Colonic mucosa (tissue), 4 donors: ENCODE data around the gene SNX18. TPM values are rescaled to one million over a fixed set of nuclear protein-coding genes. Genes with fewer than 3 reads are reported as not detected.

Experiments
- DNase-seq: peaks from one replicate; pipeline ENCODE4 v3.0.0-alpha.2; 2020
- H3K27ac ChIP-seq: fragments of 200-600 bp; one replicate; pipeline ENCODE4 v1.8.0; 2021
- H3K27me3 ChIP-seq: fragments of 200-600 bp; one replicate; pipeline ENCODE4 v1.8.0; 2021
- H3K36me3 ChIP-seq: fragments of 200-600 bp; one replicate; pipeline ENCODE4 v1.8.0; 2021
- H3K4me1 ChIP-seq: fragments of 200-600 bp; one replicate; pipeline ENCODE4 v1.8.0; 2021; ENCODE audit warnings: mild to moderate bottlenecking
- H3K4me3 ChIP-seq: fragments of 200-600 bp; one replicate; pipeline ENCODE4 v1.8.0; 2021
- H3K9ac ChIP-seq, 2 donors: one replicate each; pipeline ENCODE4 v1.7.0; 2013; ENCODE audit warnings: control low read depth in 2 of 2, low read depth in 2 of 2, low read length in 2 of 2
- H3K9me3 ChIP-seq: fragments of 200-600 bp; one replicate; pipeline ENCODE4 v1.8.0; 2021
- intact Hi-C: fragments of 100-400 bp; cut with DNase I; formaldehyde crosslinking; loops from one replicate; pipeline ENCODE4 v1.14.1; 2022
- total RNA-seq, 2 donors: library from RNA; stranded (reverse); fragmentation: NEBNext Ultra II Directional in 1 of 2; extraction: Animal tissue kit (Norgen Biotek cat#: 25700) in 1 of 2; gene quantifications; one replicate each; pipeline ENCODE4 v1.2.1, GENCODE V29; 2021
- TF ChIP-seq, protein P1 (sequence below): fragments of 200-600 bp; IDR thresholded peaks from one replicate; pipeline ENCODE4 v1.8.0; 2022; ENCODE audit warnings: antibody characterized with exemption, mild to moderate bottlenecking
- donor health status: healthy.
- donor health status: DM: no; HTN: no; CAD: no.
- donor health status: DM: no; HTN: no; CAD: no.

The SNX18 gene
- total RNA-seq, 2 donors from 2014 or later, result 13.4 to 14.4 TPM

DNA sequence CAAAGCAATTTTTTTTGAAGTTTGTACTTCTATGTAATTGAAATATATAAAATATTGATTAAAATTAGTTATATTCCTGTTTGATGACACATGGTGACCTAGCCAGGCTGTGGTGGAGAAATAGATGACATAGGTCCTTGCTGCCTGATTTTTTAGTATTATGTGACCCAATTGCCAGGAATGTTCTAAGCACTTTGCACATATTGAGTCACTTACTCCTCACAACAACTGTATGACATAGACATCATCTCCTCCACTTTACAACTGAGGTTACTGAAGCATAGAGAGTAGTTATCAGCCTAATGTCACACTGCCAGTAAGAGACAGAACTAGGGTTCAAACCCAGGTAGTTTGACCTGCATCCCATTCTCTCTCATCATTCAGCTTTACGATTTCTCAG, 26.2 kb upstream of the SNX18 start:
- intact Hi-C loops, result loop anchor here (5.0 kb wide), 1 partner anchor 249 kb away; no protein-coding TSS in a partner anchor

DNA sequence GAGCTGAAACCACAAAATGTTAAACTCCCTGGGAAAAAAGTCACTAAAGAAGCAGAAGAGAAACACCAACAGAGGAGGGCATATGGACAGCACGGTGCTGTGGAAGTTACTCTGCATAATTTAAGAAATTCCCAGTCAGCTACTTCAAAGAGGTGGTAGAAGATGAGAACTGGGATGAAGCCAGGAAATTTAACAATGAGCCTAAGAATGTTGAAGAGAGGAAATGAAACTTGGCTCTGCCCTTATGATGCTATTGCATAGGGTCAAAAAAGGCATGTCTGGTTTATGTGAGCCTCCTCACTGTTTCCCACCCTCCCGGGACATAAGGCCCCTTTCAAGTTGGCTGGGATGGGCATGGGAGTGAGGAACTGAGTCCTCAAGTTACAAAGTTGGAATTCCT, 25.4 kb upstream of the SNX18 start:
- Histone ChIP-seq H3K9me3 (no peaks in the 10 kb centered on the region), H3K9ac (no peak overlapping the region), H3K27me3 (no peaks in the 10 kb centered on the region), H3K36me3 (no peaks in the 10 kb centered on the region), H3K4me3 (no peak overlapping the region), H3K27ac (no peak overlapping the region), H3K4me1 (no peaks in the 10 kb centered on the region)
- TF ChIP-seq, protein P1, sequence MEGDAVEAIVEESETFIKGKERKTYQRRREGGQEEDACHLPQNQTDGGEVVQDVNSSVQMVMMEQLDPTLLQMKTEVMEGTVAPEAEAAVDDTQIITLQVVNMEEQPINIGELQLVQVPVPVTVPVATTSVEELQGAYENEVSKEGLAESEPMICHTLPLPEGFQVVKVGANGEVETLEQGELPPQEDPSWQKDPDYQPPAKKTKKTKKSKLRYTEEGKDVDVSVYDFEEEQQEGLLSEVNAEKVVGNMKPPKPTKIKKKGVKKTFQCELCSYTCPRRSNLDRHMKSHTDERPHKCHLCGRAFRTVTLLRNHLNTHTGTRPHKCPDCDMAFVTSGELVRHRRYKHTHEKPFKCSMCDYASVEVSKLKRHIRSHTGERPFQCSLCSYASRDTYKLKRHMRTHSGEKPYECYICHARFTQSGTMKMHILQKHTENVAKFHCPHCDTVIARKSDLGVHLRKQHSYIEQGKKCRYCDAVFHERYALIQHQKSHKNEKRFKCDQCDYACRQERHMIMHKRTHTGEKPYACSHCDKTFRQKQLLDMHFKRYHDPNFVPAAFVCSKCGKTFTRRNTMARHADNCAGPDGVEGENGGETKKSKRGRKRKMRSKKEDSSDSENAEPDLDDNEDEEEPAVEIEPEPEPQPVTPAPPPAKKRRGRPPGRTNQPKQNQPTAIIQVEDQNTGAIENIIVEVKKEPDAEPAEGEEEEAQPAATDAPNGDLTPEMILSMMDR, result no peak
- intact Hi-C loops, result loop anchor here (5.0 kb wide), 1 partner anchor 250 kb away; no protein-coding TSS in a partner anchor
- DNase-seq, result no peak

More for the DNA sequence above, 26.2 kb upstream of the SNX18 start:
- Histone ChIP-seq H3K9me3 (no peaks in the 10 kb centered on the region), H3K4me3 (no peak overlapping the region), H3K27me3 (no peaks in the 10 kb centered on the region), H3K36me3 (no peaks in the 10 kb centered on the region), H3K4me1 (no peaks in the 10 kb centered on the region), H3K27ac (no peak overlapping the region), H3K9ac (no peak overlapping the region)
- no peak for DNase-seq
- TF ChIP-seq, protein P1, result no peak

DNA sequence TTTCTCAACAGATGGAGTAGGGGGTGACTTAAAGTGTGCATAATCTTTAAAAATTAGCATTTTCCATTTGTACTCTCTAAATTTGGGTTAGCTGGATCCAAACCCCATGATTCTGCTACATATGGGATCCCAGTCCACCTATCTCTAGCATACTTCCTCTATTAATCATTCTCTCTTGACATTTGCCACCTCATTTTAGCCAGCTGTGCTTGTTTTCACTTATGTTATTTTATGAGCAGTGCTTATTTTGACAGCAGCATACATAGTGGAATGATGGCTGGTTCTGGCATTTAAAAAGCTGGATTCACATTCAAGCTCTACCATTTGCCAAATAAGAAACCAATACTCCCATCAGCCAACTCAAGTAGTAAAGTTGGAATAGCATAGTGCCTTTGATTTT, 22.5 kb upstream of the SNX18 start:
- H3K9ac ChIP-seq, result no peak overlapping the region
- H3K4me1 ChIP-seq, result no peaks in the 10 kb centered on the region
- H3K36me3 ChIP-seq, result no peaks in the 10 kb centered on the region
- H3K9me3 ChIP-seq, result no peaks in the 10 kb centered on the region
- DNase-seq, result no peak
- H3K27me3 ChIP-seq, result no peaks in the 10 kb centered on the region
- intact Hi-C loops, result no loop called here
- TF ChIP-seq, protein P1, result no peak
- H3K27ac ChIP-seq, result no peak overlapping the region
- no peak overlapping the region for H3K4me3 ChIP-seq

DNA sequence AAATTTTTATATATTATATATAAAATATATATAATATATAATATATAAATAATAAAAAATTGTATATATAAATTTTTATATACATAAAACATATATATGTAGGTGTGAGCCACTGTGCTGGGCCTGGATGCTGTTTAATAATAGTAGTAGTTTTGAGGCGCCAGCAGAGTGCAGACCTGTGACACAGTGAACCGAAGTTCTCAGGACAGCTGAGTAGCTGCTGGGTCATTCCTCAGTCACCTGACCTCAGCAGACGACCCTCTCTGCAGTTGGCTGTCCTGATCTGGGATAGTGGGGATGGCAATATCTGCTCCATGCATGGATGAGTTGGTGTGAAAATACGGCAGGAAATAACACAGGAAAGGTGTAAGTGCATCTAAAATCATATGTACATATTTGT, 3.3 kb upstream of the SNX18 start:
- Histone ChIP-seq H3K27me3 (no peaks in the 10 kb centered on the region), H3K9ac (no peak overlapping the region), H3K9me3 (no peaks in the 10 kb centered on the region), H3K36me3 (no peaks in the 10 kb centered on the region), H3K4me3 (no peak overlapping the region), H3K4me1 (no peaks in the 10 kb centered on the region), H3K27ac (no peak overlapping the region)
- DNase-seq, result no peak
- TF ChIP-seq, protein P1, result no peak
- intact Hi-C loops, result loop anchor here (10.0 kb wide), 1 partner anchor 631 kb away; no protein-coding TSS in a partner anchor

DNA sequence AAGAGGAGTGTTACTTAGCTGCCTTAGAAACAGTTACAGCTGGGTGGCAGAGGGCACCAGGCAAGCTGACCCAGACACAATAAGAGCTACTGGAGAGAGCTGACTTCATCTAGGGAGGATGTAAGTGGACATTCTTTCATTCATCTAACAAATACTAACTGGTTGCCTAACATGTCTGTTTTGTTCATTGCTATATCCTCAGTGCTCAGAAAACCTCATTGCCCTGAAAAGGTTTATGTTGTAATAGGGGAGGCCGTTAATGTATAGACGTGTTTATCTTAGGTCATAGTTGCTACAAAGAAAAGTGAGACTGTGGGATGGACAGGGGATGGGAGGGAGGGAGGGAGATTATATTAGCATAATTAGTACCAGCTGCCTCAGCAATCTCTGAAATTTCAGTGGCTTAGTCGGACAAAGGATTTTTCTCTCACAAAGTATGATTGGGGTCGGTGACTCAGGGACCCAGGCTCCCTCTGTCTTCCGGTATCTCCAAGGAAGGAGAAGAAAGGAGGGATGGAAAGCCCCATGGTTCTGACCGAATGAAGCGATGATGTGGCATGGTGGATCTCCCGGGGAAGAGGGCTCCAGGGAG, 2.6 kb upstream of the SNX18 start:
- Histone ChIP-seq H3K27ac (no peak overlapping the region), H3K27me3 (no peaks in the 10 kb centered on the region), H3K4me1 (no peaks in the 10 kb centered on the region), H3K4me3 (no peak overlapping the region), H3K9ac (no peak overlapping the region), H3K9me3 (no peaks in the 10 kb centered on the region), H3K36me3 (no peaks in the 10 kb centered on the region)
- DNase-seq, result no peak
- intact Hi-C loops, result loop anchor here (5.0 to 10.0 kb wide), 3 partner anchors 242 to 630 kb away; no protein-coding TSS in a partner anchor
- TF ChIP-seq, protein P1, result no peak
